Activated CD8-positive, alpha-beta memory T cell treated with anti-CD3 and anti-CD28 coated beads, Interleukin-2, amount 10 ng/mL, durations not matched to agents 7 days and 5 days (primary cell): Measurements from ENCODE around the gene IKZF1. TPM values are rescaled to one million over a fixed set of nuclear protein-coding genes. Genes with fewer than 3 reads are reported as not detected.
A peak's percentile ranks its signal among the peaks of the same experiment; 100 is the strongest.

Experiments used
- ATAC-seq: fragments of 150-1000 bp; cut with Tn5 transposase; one replicate; pipeline ENCODE4 v1.10.0; 2021; ENCODE audit warnings: moderate library complexity
- CTCF ChIA-PET: fragments of 350-600 bp; sonication (Branson Sonifier 250); formaldehyde crosslinking; loops from one replicate; lab custom pipeline; 2021; ENCODE audit warnings: antibody characterized with exemption; lab: Charles Lee
- DNase-seq: peaks from one replicate; pipeline ENCODE4 v3.0.0-alpha.2; 2020
- H3K27ac Mint-ChIP-seq: one replicate; pipeline ENCODE4 v1.8.0; 2021; ENCODE audit warnings: mild to moderate bottlenecking, mixed read lengths
- H3K27me3 Mint-ChIP-seq: one replicate; pipeline ENCODE4 v1.8.0; 2021; ENCODE audit warnings: mixed read lengths
- H3K36me3 Mint-ChIP-seq: one replicate; pipeline ENCODE4 v1.8.0; 2021; ENCODE audit warnings: mild to moderate bottlenecking, mixed read lengths
- H3K4me1 Mint-ChIP-seq: one replicate; pipeline ENCODE4 v1.8.0; 2021; ENCODE audit warnings: mixed read lengths
- H3K4me3 Mint-ChIP-seq: one replicate; pipeline ENCODE4 v1.8.0; 2021; ENCODE audit warnings: mild to moderate bottlenecking, moderate library complexity, mixed read lengths
- H3K9me3 Mint-ChIP-seq: one replicate; pipeline ENCODE4 v1.8.0; 2022; ENCODE audit warnings: low read depth, mixed read lengths
- total RNA-seq, 2 experiments: library from RNA; stranded (reverse); gene quantifications; one replicate each; pipeline ENCODE4 v1.2.3, GENCODE V29; 2021

Gene IKZF1
- total RNA-seq, 2 experiments from 2014 or later, result 348 to 374 TPM

DNA sequence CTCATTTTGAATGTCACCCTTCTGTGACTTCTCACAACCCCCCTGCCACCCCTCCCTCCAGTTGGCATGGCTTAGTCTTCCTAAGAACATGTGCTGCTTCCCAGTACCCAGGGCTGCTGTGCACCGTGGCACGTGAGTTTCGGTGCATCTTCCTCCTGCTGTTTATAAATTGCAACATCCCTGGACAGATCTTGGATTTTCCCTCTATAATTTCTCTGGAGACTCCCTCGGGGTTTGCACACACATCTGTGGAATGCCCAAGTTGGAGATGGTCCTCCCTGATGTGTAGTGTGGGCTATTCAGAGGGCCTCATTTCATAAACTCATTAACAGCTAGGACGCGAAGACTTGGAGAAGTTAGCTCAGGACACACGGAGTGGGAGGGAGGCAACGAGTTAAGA lies 52.9 kb downstream of the IKZF1 start:
- peaks cover 73% of the 10 kb centered on the region for H3K36me3 Mint-ChIP-seq
- CTCF ChIA-PET, result interaction anchor here (0.7 to 12.2 kb wide), 5 partner anchors 8 to 84 kb away, joined by 3 to 207 read pairs (median 3); no protein-coding TSS in a partner anchor
- peak overlapping the region; percentile 16 for H3K4me3 Mint-ChIP-seq
- H3K4me1 Mint-ChIP-seq, result peaks cover 95% of the 10 kb centered on the region
- no peaks in the 10 kb centered on the region for H3K9me3 Mint-ChIP-seq
- DNase-seq (no peak), ATAC-seq (no peak)
- H3K27me3 Mint-ChIP-seq, result no peaks in the 10 kb centered on the region
- H3K27ac Mint-ChIP-seq, result peak overlapping the region; percentile 91

GRCh38 chr7:50358041-50358705 lies 53.7 kb downstream of the IKZF1 start:
- H3K4me1 Mint-ChIP-seq, result peaks cover 98% of the 10 kb centered on the region
- ATAC-seq, result no peak

DNA sequence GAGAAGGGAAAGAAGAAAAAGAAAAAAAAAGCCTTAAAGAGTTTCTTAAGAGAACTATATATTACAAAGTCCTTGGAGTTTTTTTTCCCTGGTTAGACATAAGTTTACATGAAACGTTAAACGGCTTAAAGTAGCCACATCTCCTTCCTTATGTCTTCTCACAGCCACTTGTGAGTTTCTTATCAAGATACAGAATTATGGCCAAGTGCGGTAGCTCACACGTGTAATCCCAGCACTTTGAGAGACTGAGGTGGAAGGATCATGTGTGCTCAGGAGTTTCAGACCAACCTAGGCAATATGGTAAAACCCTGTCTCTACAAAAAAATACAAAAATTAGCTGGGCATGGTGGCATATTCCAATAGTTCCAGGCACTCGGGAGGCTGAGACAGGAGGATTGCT lies 54.3 kb downstream of the IKZF1 start:
- no peaks in the 10 kb centered on the region for H3K27me3 Mint-ChIP-seq
- peak overlapping the region; percentile 27 for H3K4me3 Mint-ChIP-seq
- DNase-seq (no peak), ATAC-seq (no peak)
- peak overlapping the region; percentile 91 for H3K27ac Mint-ChIP-seq
- CTCF ChIA-PET, result interaction anchor here (1.1 to 12.2 kb wide), 9 partner anchors 9 to 153 kb away, joined by 3 to 207 read pairs (median 6); no protein-coding TSS in a partner anchor
- no peaks in the 10 kb centered on the region for H3K9me3 Mint-ChIP-seq
- peaks cover 98% of the 10 kb centered on the region for H3K4me1 Mint-ChIP-seq
- peaks cover 81% of the 10 kb centered on the region for H3K36me3 Mint-ChIP-seq

More at GRCh38 chr7:50358041-50358705, 53.7 kb downstream of the IKZF1 start:
- H3K27ac Mint-ChIP-seq, result peak overlapping the region; percentile 91
- peaks cover 80% of the 10 kb centered on the region for H3K36me3 Mint-ChIP-seq
- H3K9me3 Mint-ChIP-seq, result no peaks in the 10 kb centered on the region
- DNase-seq, result no peak
- H3K27me3 Mint-ChIP-seq, result no peaks in the 10 kb centered on the region
- CTCF ChIA-PET, result interaction anchor here (0.7 to 12.2 kb wide), 10 partner anchors 8 to 151 kb away, joined by 3 to 207 read pairs (median 4); no protein-coding TSS in a partner anchor
- peak overlapping the region; percentile 16 for H3K4me3 Mint-ChIP-seq

DNA sequence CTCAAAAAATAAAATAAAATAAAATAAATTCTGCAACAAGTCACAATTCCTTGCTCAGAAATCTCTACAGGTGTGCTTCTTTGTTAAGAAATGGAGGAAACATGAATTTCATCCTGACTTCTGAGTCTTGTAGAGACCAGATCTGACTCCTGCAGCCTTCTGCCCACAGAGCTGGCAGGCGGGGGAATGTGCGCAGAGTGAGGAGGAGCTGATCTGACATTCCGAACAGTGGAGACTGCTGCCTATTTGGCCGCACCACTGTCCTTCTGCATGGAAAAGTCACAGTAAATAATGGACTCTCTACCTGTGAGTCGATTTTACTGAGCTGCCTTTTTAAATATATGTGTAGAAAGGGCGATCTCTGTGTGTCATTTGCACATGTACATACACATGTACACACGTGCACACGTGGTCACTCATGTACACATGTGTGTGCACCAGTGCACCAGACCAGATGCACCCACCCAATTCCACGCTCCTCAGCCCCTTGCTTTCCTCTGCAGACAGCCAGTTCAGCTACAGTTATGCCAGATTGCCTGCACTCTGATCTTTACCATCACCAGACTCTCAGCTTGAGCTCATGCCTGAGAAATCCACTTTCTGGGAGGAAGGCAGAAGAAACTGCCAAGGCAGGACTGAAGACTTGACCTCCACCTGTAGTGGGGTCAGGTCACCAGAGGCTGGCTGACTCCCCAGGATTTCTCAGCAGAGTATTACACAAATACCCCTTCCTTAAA lies 54.9 kb downstream of the IKZF1 start:
- Mint-ChIP-seq H3K4me3 (peak overlapping the region; percentile 31), H3K27ac (peak overlapping the region; percentile 96), H3K36me3 (peaks cover 79% of the 10 kb centered on the region), H3K9me3 (no peaks in the 10 kb centered on the region), H3K27me3 (no peaks in the 10 kb centered on the region), H3K4me1 (peaks cover 97% of the 10 kb centered on the region)
- DNase-seq (no peak), ATAC-seq (no peak)
- CTCF ChIA-PET, result interaction anchor here (0.7 to 12.2 kb wide), 10 partner anchors 8 to 154 kb away, joined by 3 to 207 read pairs (median 6); no protein-coding TSS in a partner anchor

DNA sequence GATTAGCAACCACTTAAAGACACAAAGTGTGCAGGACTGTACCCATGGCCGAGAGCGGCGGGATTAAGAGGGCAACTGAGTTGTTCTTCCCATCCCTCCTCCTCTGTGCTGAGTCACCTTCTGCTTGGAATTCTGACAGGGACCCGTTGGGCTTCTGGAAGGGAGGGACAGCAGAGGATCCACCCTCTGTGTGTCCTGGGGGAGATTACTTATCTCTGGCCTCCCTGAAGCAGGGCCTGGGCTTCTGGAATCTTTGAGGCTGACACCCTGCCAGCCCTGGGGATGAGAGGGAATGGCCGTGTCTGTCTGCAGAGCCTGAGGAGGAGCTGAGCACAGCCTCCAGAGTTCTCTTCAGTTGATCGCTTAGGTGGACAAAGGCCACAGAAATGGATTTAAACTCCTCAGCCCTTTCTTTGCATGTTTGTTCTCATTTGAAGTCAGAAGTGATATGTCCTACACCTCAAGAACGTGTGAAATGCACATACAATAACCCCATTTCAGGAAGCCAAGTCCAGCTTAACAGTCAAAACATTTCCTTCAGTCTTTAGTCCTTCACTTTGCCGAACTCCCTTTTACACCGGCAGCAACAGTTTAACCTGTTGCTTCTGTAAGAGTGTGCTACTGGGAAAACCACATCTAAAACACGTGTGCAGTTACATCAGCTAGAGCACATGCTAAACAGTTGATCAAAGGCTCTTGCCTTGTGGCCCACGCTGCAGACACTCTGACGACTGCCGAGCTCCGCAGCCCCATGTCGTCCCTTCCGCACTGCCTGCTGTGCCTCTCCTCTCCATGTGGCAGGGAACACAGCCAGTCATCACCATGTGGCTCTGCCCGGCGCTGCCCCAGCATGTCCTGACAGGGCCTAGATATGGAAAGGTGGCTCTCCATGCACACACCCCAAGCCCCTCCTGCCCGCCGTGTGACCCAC lies 55.7 kb downstream of the IKZF1 start:
- Mint-ChIP-seq H3K9me3 (no peaks in the 10 kb centered on the region), H3K27ac (peak overlapping the region; percentile 96), H3K27me3 (no peaks in the 10 kb centered on the region), H3K4me3 (peak overlapping the region; percentile 49), H3K36me3 (peaks cover 79% of the 10 kb centered on the region), H3K4me1 (peaks cover 97% of the 10 kb centered on the region)
- ATAC-seq (peak; percentile 74), DNase-seq (peak; percentile 85)
- CTCF ChIA-PET, result interaction anchor here (0.8 to 12.2 kb wide), 10 partner anchors 8 to 156 kb away, joined by 3 to 207 read pairs (median 6); no protein-coding TSS in a partner anchor

- Mint-ChIP-seq H3K27ac (peak overlapping the region; percentile 96), H3K9me3 (no peaks in the 10 kb centered on the region), H3K27me3 (no peaks in the 10 kb centered on the region), H3K4me3 (peak overlapping the region; percentile 48), H3K4me1 (peaks cover 97% of the 10 kb centered on the region), H3K36me3 (peaks cover 82% of the 10 kb centered on the region)
- CTCF ChIA-PET, result interaction anchor here (0.9 to 12.2 kb wide), 8 partner anchors 12 to 158 kb away, joined by 3 to 207 read pairs (median 12); no protein-coding TSS in a partner anchor
- ATAC-seq (no peak), DNase-seq (no peak)
Observed at GRCh38 chr7:50362142-50362541, 57.6 kb downstream of the IKZF1 start.

- no peaks in the 10 kb centered on the region for H3K9me3 Mint-ChIP-seq
- H3K36me3 Mint-ChIP-seq, result peaks cover 79% of the 10 kb centered on the region
- H3K27ac Mint-ChIP-seq, result peak overlapping the region; percentile 96
- peaks cover 97% of the 10 kb centered on the region for H3K4me1 Mint-ChIP-seq
- H3K4me3 Mint-ChIP-seq, result peak overlapping the region; percentile 48
- ATAC-seq (peak; percentile 32), DNase-seq (peak; percentile 90)
- CTCF ChIA-PET, result interaction anchor here (0.9 to 12.2 kb wide), 10 partner anchors 13 to 159 kb away, joined by 3 to 207 read pairs (median 5); no protein-coding TSS in a partner anchor
- H3K27me3 Mint-ChIP-seq, result no peaks in the 10 kb centered on the region
Observed at GRCh38 chr7:50362712-50363282, 58.3 kb downstream of the IKZF1 start.

DNA sequence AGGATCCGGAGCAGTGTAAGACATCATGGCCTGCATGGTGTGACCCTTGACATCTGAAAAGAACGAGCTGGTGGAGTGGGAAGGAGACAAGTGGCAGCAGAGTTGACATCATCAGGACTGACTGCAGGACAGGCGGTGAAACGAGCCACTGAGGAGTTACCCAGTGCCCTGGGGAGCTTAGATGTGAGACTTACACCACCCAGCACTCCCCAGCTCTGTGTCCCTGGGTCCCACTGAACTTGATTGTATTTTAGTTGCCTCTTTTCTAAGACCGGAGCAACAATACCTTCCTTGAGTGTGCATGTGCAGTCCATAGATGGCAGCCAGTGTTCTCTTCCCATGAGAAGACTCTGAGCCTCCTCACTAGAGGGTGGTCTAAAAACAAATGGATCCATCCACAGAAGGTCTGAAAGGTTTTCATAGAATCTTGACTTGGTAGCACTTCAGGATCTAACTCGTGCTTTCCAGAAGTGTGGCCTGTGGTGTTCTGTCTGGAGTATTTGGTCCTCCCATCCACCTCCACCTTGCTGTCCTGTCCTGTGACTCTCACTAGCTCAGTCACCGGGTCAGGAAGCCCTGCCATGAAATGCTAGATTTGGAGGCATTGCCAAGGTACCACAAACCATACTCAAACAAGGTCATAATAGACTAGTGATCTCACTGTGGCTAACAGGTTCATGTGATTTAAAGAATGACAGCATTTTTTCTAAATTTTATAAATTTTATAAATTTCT lies 59.0 kb downstream of the IKZF1 start:
- peaks cover 97% of the 10 kb centered on the region for H3K4me1 Mint-ChIP-seq
- peak overlapping the region; percentile 48 for H3K4me3 Mint-ChIP-seq
- no peaks in the 10 kb centered on the region for H3K9me3 Mint-ChIP-seq
- H3K27me3 Mint-ChIP-seq, result no peaks in the 10 kb centered on the region
- H3K27ac Mint-ChIP-seq, result peak overlapping the region; percentile 96
- CTCF ChIA-PET, result interaction anchor here (1.4 to 12.2 kb wide), 8 partner anchors 14 to 160 kb away, joined by 3 to 207 read pairs (median 6); no protein-coding TSS in a partner anchor
- ATAC-seq (no peak), DNase-seq (peak; percentile 74)
- H3K36me3 Mint-ChIP-seq, result peaks cover 79% of the 10 kb centered on the region

DNA sequence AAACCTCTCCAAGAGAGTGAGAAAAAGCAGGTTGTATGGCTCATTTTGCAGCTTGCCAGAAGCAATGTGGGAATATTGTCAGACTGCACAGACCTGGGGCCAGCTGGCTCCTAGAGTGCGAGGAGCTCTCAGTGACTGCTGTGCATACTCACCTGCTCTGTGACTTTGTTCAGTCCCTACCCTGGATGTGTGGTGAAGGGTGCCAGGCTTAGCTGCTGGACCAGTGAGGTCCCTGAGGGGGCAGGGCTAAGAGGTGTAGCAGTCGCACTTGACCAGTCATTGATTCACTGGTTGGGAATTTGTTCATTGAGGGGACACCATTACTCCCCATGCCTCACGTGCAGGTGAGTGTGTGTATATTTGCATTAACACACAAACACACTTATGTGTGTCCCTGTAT lies 60.1 kb downstream of the IKZF1 start:
- Mint-ChIP-seq H3K4me3 (no peak overlapping the region), H3K27ac (peak overlapping the region; percentile 96), H3K36me3 (peaks cover 80% of the 10 kb centered on the region), H3K4me1 (peaks cover 97% of the 10 kb centered on the region), H3K27me3 (no peaks in the 10 kb centered on the region), H3K9me3 (no peaks in the 10 kb centered on the region)
- ATAC-seq (no peak), DNase-seq (no peak)
- CTCF ChIA-PET, result interaction anchor here (1.8 to 12.2 kb wide), 5 partner anchors 15 to 161 kb away, joined by 4 to 207 read pairs (median 103); no protein-coding TSS in a partner anchor

DNA sequence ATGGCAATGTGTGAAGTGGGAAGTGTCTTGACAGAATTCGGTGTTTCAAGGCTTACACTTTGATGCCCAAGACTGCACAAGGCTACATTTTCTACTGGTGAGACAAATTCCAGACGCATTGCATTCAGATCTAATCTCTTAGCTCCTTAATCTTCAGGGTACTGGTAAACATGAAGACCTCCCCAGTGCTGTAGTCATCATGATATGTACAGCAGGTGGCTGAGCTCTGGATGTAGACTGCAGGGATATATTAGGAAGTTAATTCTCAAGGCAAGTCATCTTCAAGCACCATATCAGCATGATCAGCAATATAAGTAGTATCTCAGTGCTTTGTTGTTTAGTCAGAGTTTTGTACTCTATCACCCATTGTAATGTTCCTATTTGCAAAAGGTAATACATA lies 61.8 kb downstream of the IKZF1 start:
- H3K36me3 Mint-ChIP-seq, result peaks cover 80% of the 10 kb centered on the region
- peak overlapping the region; percentile 85 for H3K27ac Mint-ChIP-seq

DNA sequence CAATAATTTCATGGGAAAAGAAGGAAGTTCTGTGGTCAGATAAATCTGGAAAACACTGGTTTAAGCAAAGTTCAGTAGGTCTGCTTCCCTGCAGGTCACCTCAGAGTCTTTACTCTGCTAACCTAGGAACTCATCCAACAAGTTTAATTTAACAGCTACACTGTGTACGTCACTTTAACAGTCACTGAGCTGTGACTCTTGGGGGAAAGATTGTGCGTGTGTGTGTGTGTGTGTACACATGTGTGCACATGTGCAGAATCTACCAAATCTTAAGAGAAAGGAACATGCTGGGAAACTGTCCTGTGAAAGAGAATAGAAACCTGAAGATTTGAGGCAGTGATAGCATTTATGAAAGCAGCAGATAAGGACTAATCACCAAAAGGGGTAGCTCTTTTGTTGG lies 62.6 kb downstream of the IKZF1 start:
- CTCF ChIA-PET, result interaction anchor here (1.0 to 12.2 kb wide), 21 partner anchors 8 to 225 kb away, joined by 3 to 207 read pairs (median 6); no protein-coding TSS in a partner anchor
- DNase-seq (no peak), ATAC-seq (peak; percentile 11)
- Mint-ChIP-seq H3K4me1 (peaks cover 95% of the 10 kb centered on the region), H3K27me3 (no peaks in the 10 kb centered on the region), H3K36me3 (peaks cover 80% of the 10 kb centered on the region), H3K27ac (peak overlapping the region; percentile 85), H3K4me3 (peak overlapping the region; percentile 58), H3K9me3 (no peaks in the 10 kb centered on the region)

More for the DNA sequence above, 61.8 kb downstream of the IKZF1 start:
- Mint-ChIP-seq H3K4me3 (peak overlapping the region; percentile 19), H3K4me1 (peaks cover 95% of the 10 kb centered on the region), H3K9me3 (no peaks in the 10 kb centered on the region), H3K27me3 (no peaks in the 10 kb centered on the region)
- CTCF ChIA-PET, result interaction anchor here (1.2 to 12.2 kb wide), 12 partner anchors 8 to 224 kb away, joined by 3 to 207 read pairs (median 14); no protein-coding TSS in a partner anchor
- DNase-seq (no peak), ATAC-seq (no peak)
